ENCODE data around the gene CDH16. TPM values are rescaled to one million over a fixed set of nuclear protein-coding genes. Genes with fewer than 3 reads are reported as not detected.

Gene CDH16
- total and polyA plus RNA-seq, 11 donors: 0.08 to 1.6 (median 0.17) TPM; not detected in 5

GRCh38 chr16:66905633-66906539, 12.8 kb downstream of the CDH16 start:
- peak; percentile 9 to 41 (median 26) for ATAC-seq
- H3K27ac ChIP-seq: peak overlapping the region; percentile 77 to 100 (median 96)
- peak in 4 of 5 donors; percentile 83 to 95 (median 86) for DNase-seq

GRCh38 chr16:66904846-66905632, 13.6 kb downstream of the CDH16 start:
- Histone ChIP-seq H3K27ac (peak overlapping the region; percentile 77 to 100 (median 96)), H3K27me3 (no peaks in the 10 kb centered on the region), H3K4me1 (peaks cover 0 to 79% (median 46%) of the 10 kb centered on the region in 12 donors), H3K4me3 (peak overlapping the region; percentile 17 to 58 (median 46)), H3K9me3 (no peaks in the 10 kb centered on the region), H3K36me3 (no peaks in the 10 kb centered on the region)
- TF ChIP-seq POLR2A (IDR thresholded peaks at IDR 0.05) (peak in 1 of 2 donors; percentile 65), CTCF (IDR thresholded peaks at IDR 0.05) (no peak)
- intact Hi-C loops (cut with DNase I): no loop called here
- DNase-seq (peak in 4 of 5 donors; percentile 47 to 69 (median 58)), ATAC-seq (peak; percentile 1 to 39 (median 22))
- WGBS, 4 donors: 32 to 50% (median 37%) methylated on average over 11 to 16 of the region's 16 CpGs

More at GRCh38 chr16:66905633-66906539, 12.8 kb downstream of the CDH16 start:
- Histone ChIP-seq H3K36me3 (no peaks in the 10 kb centered on the region), H3K4me1 (peaks cover 0 to 70% (median 38%) of the 10 kb centered on the region in 12 donors), H3K27me3 (no peaks in the 10 kb centered on the region), H3K4me3 (peak overlapping the region in 5 of 12 donors; percentile 45 to 58 (median 54)), H3K9me3 (no peaks in the 10 kb centered on the region)
- WGBS, 4 donors: 56 to 63% (median 60%) methylated on average over 10 to 11 of the region's 11 CpGs
- TF ChIP-seq POLR2A (IDR thresholded peaks at IDR 0.05): peak in 1 of 2 donors; percentile 37
- no peak for TF ChIP-seq CTCF (IDR thresholded peaks at IDR 0.05)
- intact Hi-C loops (cut with DNase I): no loop called here

GRCh38 chr16:66904428-66904845, 14.2 kb downstream of the CDH16 start:
- intact Hi-C loops (cut with DNase I): no loop called here
- H3K36me3 ChIP-seq: no peaks in the 10 kb centered on the region
- H3K27me3 ChIP-seq: no peaks in the 10 kb centered on the region
- DNase-seq (no peak), ATAC-seq (no peak)
- H3K4me3 ChIP-seq: peak overlapping the region; percentile 17 to 58 (median 46)
- peaks cover 0 to 85% (median 52%) of the 10 kb centered on the region in 12 donors for H3K4me1 ChIP-seq
- no peaks in the 10 kb centered on the region for H3K9me3 ChIP-seq
- peak overlapping the region; percentile 77 to 100 (median 96) for H3K27ac ChIP-seq
- TF ChIP-seq CTCF (IDR thresholded peaks at IDR 0.05) (no peak), POLR2A (IDR thresholded peaks at IDR 0.05) (no peak)
- WGBS, 4 donors: 50 to 66% (median 59%) methylated on average over 12 to 13 of the region's 13 CpGs

Data from heart left ventricle (tissue), 16 donors.